Measurements from ENCODE around the gene RPEL1. TPM values are rescaled to one million over a fixed set of nuclear protein-coding genes. Genes with fewer than 3 reads are reported as not detected.

Gene RPEL1
- total RNA-seq, 2 experiments from 2014 or later: not detected

- H2AFZ ChIP-seq (ENCODE audit: low read length): no peak overlapping the region
- TF ChIP-seq EZH2phosphoT487 (IDR thresholded peaks at IDR 0.05; ENCODE audit: borderline replicate concordance, low read depth, low read length): no peak
- TF ChIP-seq CTCF (conservative IDR thresholded peaks at IDR 0.05; ENCODE audit: low read length): no peak
- no peak overlapping the region for H3K4me3 ChIP-seq (ENCODE audit: low read depth, low read length, poor library complexity, severe bottlenecking)
- H3K4me1 ChIP-seq (ENCODE audit: insufficient read depth, low read length, poor library complexity, severe bottlenecking): no peaks in the 10 kb centered on the region
- no peaks in the 10 kb centered on the region for H3K36me3 ChIP-seq (ENCODE audit: insufficient read depth, low read length)
- no peaks in the 10 kb centered on the region for H3K9me3 ChIP-seq (ENCODE audit: low read length)
- POLR2A ChIA-PET: interaction anchor here (1.1 kb wide), 1 partner anchor 137 kb away, joined by 3 read pairs; no protein-coding TSS in a partner anchor
- no peaks in the 10 kb centered on the region for H3K79me2 ChIP-seq (ENCODE audit: insufficient read depth, low read depth, low read length)
- no peak for DNase-seq (ENCODE audit: low spot score)
- intact Hi-C loops (cut with micrococcal nuclease; ENCODE audit: unreplicated experiment): no loop called here
- H3K9me2 ChIP-seq (ENCODE audit: insufficient read depth, low read length): no peaks in the 10 kb centered on the region
- no TSS peak for BruUV-seq (replicated peaks)
- CTCF ChIA-PET (ENCODE audit: unreplicated experiment): no interaction called here
- H3K4me2 ChIP-seq (ENCODE audit: low read length): no peak overlapping the region
- H3K27ac ChIP-seq (ENCODE audit: low read depth, low read length, poor library complexity, severe bottlenecking): no peak overlapping the region
- no peaks in the 10 kb centered on the region for H4K20me1 ChIP-seq (ENCODE audit: insufficient read depth, low read length)
These were observed 45.9 kb downstream of the RPEL1 start for GRCh38 chr10:103291588-103291987.

GRCh38 chr10:103295374-103296015 is 49.8 kb downstream of the RPEL1 start:
- Histone ChIP-seq H3K9me2 (ENCODE audit: insufficient read depth, low read length) (no peaks in the 10 kb centered on the region), H3K4me3 (ENCODE audit: low read depth, low read length, poor library complexity, severe bottlenecking) (no peak overlapping the region), H2AFZ (ENCODE audit: low read length) (no peak overlapping the region), H3K36me3 (ENCODE audit: insufficient read depth, low read length) (no peaks in the 10 kb centered on the region), H3K4me1 (ENCODE audit: insufficient read depth, low read length, poor library complexity, severe bottlenecking) (no peaks in the 10 kb centered on the region), H3K9me3 (ENCODE audit: low read length) (no peaks in the 10 kb centered on the region), H4K20me1 (ENCODE audit: insufficient read depth, low read length) (no peaks in the 10 kb centered on the region), H3K4me2 (ENCODE audit: low read length) (no peak overlapping the region), H3K79me2 (ENCODE audit: insufficient read depth, low read depth, low read length) (no peaks in the 10 kb centered on the region), H3K27ac (ENCODE audit: low read depth, low read length, poor library complexity, severe bottlenecking) (no peak overlapping the region)
- TF ChIP-seq EZH2phosphoT487 (IDR thresholded peaks at IDR 0.05; ENCODE audit: borderline replicate concordance, low read depth, low read length): no peak
- TF ChIP-seq CTCF (conservative IDR thresholded peaks at IDR 0.05; ENCODE audit: low read length): no peak
- CTCF ChIA-PET (ENCODE audit: unreplicated experiment): no interaction called here
- no peak for DNase-seq (ENCODE audit: low spot score)
- POLR2A ChIA-PET: interaction anchor here (0.5 to 0.8 kb wide), 3 partner anchors 14 to 19 kb away, joined by 3 to 4 read pairs (median 3); no protein-coding TSS in a partner anchor
- no TSS peak for BruUV-seq (replicated peaks)
- intact Hi-C loops (cut with micrococcal nuclease; ENCODE audit: unreplicated experiment): no loop called here

Other genes with a start within 250 kb of the RPEL1 start
- gene NT5C2, start 52.6 kb upstream of the RPEL1 start, total RNA-seq (2014; rRNA removed; shearing (Covaris generic)): 72.0 and 73.5 TPM in 2 replicates
- gene NT5C2, start 52.6 kb upstream of the RPEL1 start, total RNA-seq (2022): 87.3 and 118 TPM in 2 replicates
- gene INA, start 31.3 kb downstream of the RPEL1 start, total RNA-seq (2014; rRNA removed; shearing (Covaris generic)): not detected in 2 replicates
- not detected in 2 replicates for gene INA, start 31.3 kb downstream of the RPEL1 start, total RNA-seq (2022)
- 14.9 and 16.0 TPM in 2 replicates for gene PCGF6, start 105.3 kb downstream of the RPEL1 start, total RNA-seq (2014; rRNA removed; shearing (Covaris generic))
- gene PCGF6, start 105.3 kb downstream of the RPEL1 start, total RNA-seq (2022): 12.3 and 12.6 TPM in 2 replicates
- 15.9 and 20.2 TPM in 2 replicates for gene TAF5, start 122.1 kb downstream of the RPEL1 start, total RNA-seq (2014; rRNA removed; shearing (Covaris generic))
- gene TAF5, start 122.1 kb downstream of the RPEL1 start, total RNA-seq (2022): 17.6 and 17.8 TPM in 2 replicates
- 74.7 and 117 TPM in 2 replicates for gene ATP5MK, start 150.6 kb downstream of the RPEL1 start, total RNA-seq (2014; rRNA removed; shearing (Covaris generic))
- 276 and 307 TPM in 2 replicates for gene ATP5MK, start 150.6 kb downstream of the RPEL1 start, total RNA-seq (2022)
- 54.5 and 62.9 TPM in 2 replicates for gene PDCD11, start 150.7 kb downstream of the RPEL1 start, total RNA-seq (2014; rRNA removed; shearing (Covaris generic))
- gene PDCD11, start 150.7 kb downstream of the RPEL1 start, total RNA-seq (2022): 64.4 and 68.4 TPM in 2 replicates
- gene CALHM2, start 206.5 kb downstream of the RPEL1 start, total RNA-seq (2014; rRNA removed; shearing (Covaris generic)): not detected in 2 replicates
- not detected in 2 replicates for gene CALHM2, start 206.5 kb downstream of the RPEL1 start, total RNA-seq (2022)
- gene CALHM1, start 213.0 kb downstream of the RPEL1 start, total RNA-seq (2014; rRNA removed; shearing (Covaris generic)): not detected in 2 replicates
- 0.13 and 0.18 TPM in 2 replicates for gene CALHM1, start 213.0 kb downstream of the RPEL1 start, total RNA-seq (2022)
- gene CALHM3, start 233.4 kb downstream of the RPEL1 start, total RNA-seq (2014; rRNA removed; shearing (Covaris generic)): 0.26 TPM in 1 of 2 replicates, not detected in the other
- gene CALHM3, start 233.4 kb downstream of the RPEL1 start, total RNA-seq (2022): not detected in 2 replicates
- gene NEURL1, start 247.8 kb downstream of the RPEL1 start, total RNA-seq (2014; rRNA removed; shearing (Covaris generic)): 0.46 and 0.47 TPM in 2 replicates
- not detected in 2 replicates for gene NEURL1, start 247.8 kb downstream of the RPEL1 start, total RNA-seq (2022)

All from OCI-LY7 (cell line).